Hepatocyte (in vitro differentiated cells): ENCODE results near the gene PTGES2. TPM values are rescaled to one million over a fixed set of nuclear protein-coding genes. Genes with fewer than 3 reads are reported as not detected.

Experiments
- DNase-seq: peaks from one replicate; pipeline ENCODE4 v3.0.0-alpha.2; 2016; ENCODE audit warnings: low spot score
- H2AFZ ChIP-seq: fragments of 200-600 bp; sonication (generic); 2 replicates; pipeline ENCODE4 v1.6.0; 2016; ENCODE audit warnings: antibody characterized with exemption, mild to moderate bottlenecking
- H3K27ac ChIP-seq: fragments of 200-600 bp; sonication (generic); 2 replicates; pipeline ENCODE4 v1.5.1; 2016; ENCODE audit warnings: mild to moderate bottlenecking
- H3K27me3 ChIP-seq: fragments of 200-600 bp; sonication (generic); 2 replicates; pipeline ENCODE4 v1.6.1; 2016
- H3K36me3 ChIP-seq: fragments of 200-600 bp; sonication (generic); replicated peaks from 2 replicates; pipeline ENCODE4 v1.5.1; 2016; ENCODE audit warnings: low read depth; ENCODE audit not compliant: insufficient read depth
- H3K4me1 ChIP-seq: fragments of 200-600 bp; sonication (generic); 2 replicates; pipeline ENCODE4 v1.5.1; 2016; ENCODE audit warnings: mild to moderate bottlenecking, moderate library complexity; ENCODE audit not compliant: insufficient read depth
- H3K4me2 ChIP-seq: fragments of 200-600 bp; sonication (generic); 2 replicates; pipeline ENCODE4 v1.6.0; 2016
- H3K4me3 ChIP-seq: fragments of 200-600 bp; sonication (generic); 2 replicates; pipeline ENCODE4 v1.5.1; 2016; ENCODE audit warnings: mild to moderate bottlenecking
- H3K79me2 ChIP-seq: fragments of 200-600 bp; sonication (generic); 2 replicates; pipeline ENCODE4 v1.6.0; 2017; ENCODE audit warnings: mild to moderate bottlenecking
- H3K9me2 ChIP-seq: fragments of 200-600 bp; sonication (generic); replicated peaks from 2 replicates; pipeline ENCODE4 v1.6.0; 2017; ENCODE audit warnings: mild to moderate bottlenecking; ENCODE audit not compliant: insufficient read depth
- H3K9me3 ChIP-seq: fragments of 200-600 bp; sonication (generic); 2 replicates; pipeline ENCODE4 v1.5.1; 2016; ENCODE audit warnings: low read depth, mild to moderate bottlenecking
- H4K20me1 ChIP-seq: fragments of 200-600 bp; sonication (generic); 2 replicates; pipeline ENCODE4 v1.6.0; 2016; ENCODE audit warnings: mild to moderate bottlenecking; ENCODE audit not compliant: insufficient read depth, poor library complexity, severe bottlenecking
- EZH2 ChIP-seq: fragments of 200-600 bp; sonication (generic); IDR thresholded peaks from 2 replicates; pipeline ENCODE4 v1.6.1; 2016; ENCODE audit warnings: antibody characterized with exemption, mild to moderate bottlenecking, borderline replicate concordance
- EZH2phosphoT487 ChIP-seq: fragments of 200-600 bp; sonication (generic); IDR thresholded peaks from one replicate; pipeline ENCODE4 v1.6.1; 2018; ENCODE audit warnings: antibody characterized with exemption, mild to moderate bottlenecking, low read depth, moderate library complexity; ENCODE audit not compliant: unreplicated experiment, severe bottlenecking
- WGBS: methylation state at CpG from one replicate; pipeline ENCODE4 v1.1.6; 2016; ENCODE audit warnings: low lambda C conversion rate; ENCODE audit errors: missing lambda C conversion rate; 5-methylcytosine and 5-hydroxymethylcytosine counted together
- polyA plus RNA-seq: library from polyadenylated mRNA; unstranded; fragments of >200 nt; fragmentation: Nextera tagmentation; extraction: Ambion mirVana; gene quantifications from 2 replicates; pipeline ENCODE4 v1.2.1, GENCODE V29; 2016
- total RNA-seq: library from RNA; depleted of rRNA; stranded (reverse); fragments of >200 nt; gene quantifications from 2 replicates; pipeline ENCODE4 v1.2.3, GENCODE V29; 2014
- TF ChIP-seq, protein P1 (sequence below): fragments of 200-600 bp; sonication (generic); IDR thresholded peaks from 2 replicates; pipeline ENCODE4 v1.5.1; 2016; ENCODE audit warnings: antibody characterized with exemption, mild to moderate bottlenecking; ENCODE audit not compliant: poor library complexity

Gene PTGES2
- total and polyA plus RNA-seq, 2 experiments from 2014 or later = 29.4 to 68.1 TPM

DNA sequence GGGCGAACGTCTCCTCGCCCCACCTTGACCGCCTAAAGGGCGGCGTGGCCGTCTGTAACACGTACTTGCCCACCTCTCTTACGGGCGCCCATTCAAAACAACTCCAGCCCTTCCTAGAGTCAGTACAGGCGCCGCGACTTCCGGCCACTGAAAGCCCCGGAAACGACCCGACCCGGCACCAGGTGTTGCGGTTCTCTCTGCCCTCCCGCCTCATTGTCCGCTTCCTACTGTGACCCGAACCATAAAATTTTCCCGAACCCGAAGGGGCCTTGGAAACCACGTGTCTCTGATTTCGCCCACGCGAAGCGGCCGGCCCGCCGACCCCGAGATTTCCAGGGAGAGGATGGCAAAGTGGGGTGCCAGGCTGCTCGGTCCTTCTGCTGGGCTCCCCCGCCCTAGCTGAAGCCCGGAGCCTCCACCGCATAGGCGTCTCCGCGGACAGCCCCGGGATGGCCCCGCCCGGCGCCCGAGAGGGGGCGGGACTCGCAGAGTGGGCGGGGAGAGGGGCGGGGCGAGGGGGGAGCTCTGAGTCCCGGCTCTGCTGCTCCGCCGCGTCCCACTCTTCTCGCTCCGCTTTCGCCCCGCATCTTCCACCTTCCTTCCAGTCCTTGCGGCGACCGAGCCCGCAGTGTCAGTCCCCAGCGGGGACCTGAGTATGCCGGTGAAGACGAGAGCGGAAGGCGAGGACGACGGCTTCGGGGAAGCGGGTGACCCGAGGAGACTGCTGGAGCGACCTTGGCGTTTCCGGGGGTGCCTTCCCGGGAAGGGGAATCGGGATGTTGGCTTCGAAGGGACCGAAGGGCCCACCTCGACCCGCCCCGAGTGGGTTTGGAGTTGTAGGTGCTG, 684 bp upstream of the PTGES2 start:
- H3K27me3 ChIP-seq = no peaks in the 10 kb centered on the region
- 1% methylated on average over 50 of the region's 82 CpGs for WGBS
- TF ChIP-seq, protein P1, sequence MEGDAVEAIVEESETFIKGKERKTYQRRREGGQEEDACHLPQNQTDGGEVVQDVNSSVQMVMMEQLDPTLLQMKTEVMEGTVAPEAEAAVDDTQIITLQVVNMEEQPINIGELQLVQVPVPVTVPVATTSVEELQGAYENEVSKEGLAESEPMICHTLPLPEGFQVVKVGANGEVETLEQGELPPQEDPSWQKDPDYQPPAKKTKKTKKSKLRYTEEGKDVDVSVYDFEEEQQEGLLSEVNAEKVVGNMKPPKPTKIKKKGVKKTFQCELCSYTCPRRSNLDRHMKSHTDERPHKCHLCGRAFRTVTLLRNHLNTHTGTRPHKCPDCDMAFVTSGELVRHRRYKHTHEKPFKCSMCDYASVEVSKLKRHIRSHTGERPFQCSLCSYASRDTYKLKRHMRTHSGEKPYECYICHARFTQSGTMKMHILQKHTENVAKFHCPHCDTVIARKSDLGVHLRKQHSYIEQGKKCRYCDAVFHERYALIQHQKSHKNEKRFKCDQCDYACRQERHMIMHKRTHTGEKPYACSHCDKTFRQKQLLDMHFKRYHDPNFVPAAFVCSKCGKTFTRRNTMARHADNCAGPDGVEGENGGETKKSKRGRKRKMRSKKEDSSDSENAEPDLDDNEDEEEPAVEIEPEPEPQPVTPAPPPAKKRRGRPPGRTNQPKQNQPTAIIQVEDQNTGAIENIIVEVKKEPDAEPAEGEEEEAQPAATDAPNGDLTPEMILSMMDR = no peak
- TF ChIP-seq EZH2 (no peak), EZH2phosphoT487 (no peak)
- peak overlapping the region; percentile 94 for H2AFZ ChIP-seq
- H3K27ac ChIP-seq = peak overlapping the region; percentile 97
- no peaks in the 10 kb centered on the region for H3K36me3 ChIP-seq
- H3K79me2 ChIP-seq = peaks cover 33% of the 10 kb centered on the region
- peak; percentile 92 for DNase-seq
- no peaks in the 10 kb centered on the region for H3K9me3 ChIP-seq
- H3K4me1 ChIP-seq = peaks cover 19% of the 10 kb centered on the region
- H3K4me2 ChIP-seq = peak overlapping the region; percentile 88
- H4K20me1 ChIP-seq = no peaks in the 10 kb centered on the region
- H3K9me2 ChIP-seq = no peaks in the 10 kb centered on the region
- H3K4me3 ChIP-seq = peak overlapping the region; percentile 44

DNA sequence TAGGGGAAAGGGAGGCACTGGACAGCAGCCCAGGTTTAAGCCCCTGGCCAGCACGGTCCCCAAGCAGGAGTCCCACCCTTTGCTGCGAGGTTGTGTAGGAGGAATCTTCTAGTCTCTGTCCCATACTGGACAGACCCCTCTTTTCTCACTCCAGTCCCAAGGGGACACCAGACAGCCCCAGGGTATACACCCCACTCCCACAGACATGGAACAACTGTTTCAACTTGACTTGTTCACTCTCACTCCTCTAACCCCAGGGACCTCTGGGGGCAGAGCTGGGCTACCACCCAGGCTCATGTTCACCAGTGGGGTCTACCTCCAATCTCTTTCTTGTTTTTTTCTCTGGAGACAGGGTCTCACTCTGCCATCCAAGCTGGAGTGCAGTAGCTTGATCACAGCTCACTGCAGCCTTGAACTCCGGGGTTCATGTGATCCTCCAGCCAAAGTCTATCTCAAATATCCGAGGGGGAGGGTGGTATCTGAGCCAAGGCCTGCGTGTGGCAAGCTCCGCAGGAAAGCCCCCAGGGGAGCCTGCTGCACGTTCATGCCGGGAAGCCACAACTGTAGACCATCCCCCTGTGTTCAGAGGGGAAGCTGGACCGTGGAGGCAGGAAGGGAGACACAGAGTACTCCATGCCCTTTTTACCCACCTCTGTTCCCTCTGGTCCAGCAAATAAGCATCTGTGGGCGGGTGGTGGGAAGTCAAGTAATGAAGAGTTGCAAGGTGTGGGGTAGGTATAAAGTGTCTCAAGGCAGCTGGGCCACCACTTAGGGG, 1.8 kb downstream of the PTGES2 start:
- peak overlapping the region; percentile 88 for H3K4me2 ChIP-seq

DNA sequence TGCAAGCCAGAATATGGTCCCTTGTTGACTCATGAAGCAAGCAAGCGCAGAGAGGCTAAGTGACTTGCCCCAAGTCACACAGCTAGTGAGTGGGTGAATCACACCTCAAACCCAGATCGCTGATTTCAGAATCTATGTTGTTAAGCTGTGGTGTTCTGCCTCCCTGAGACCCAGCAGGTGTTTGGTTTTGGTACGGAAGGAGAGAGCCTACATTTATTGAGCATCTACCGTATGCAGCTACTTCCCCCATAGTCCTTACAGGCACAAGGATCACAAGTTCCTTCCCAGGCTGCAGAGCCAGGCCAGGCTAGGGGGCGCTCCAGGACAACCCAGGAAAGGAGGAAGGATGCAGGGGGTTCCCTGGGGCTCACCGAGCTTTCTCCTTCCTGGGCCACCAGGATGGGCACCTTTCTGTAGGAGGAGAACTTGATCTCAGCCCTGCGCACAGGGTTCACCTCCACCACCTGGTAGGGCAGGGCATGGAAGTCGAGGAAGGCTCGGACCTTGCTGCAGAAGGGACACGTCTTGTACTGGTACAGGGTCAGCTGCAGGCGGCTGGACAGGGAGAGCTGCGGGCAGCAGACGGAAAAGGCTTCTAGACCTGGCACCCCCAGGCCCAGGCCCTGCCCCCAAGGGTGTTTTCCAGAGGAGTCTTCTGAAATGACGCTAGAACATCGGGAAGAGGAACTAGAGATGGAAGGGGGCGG, 2.5 kb downstream of the PTGES2 start:
- peak; percentile 76 for DNase-seq
- no peaks in the 10 kb centered on the region for H4K20me1 ChIP-seq
- H3K4me2 ChIP-seq = no peak overlapping the region
- H3K9me3 ChIP-seq = no peaks in the 10 kb centered on the region
- TF ChIP-seq, protein P1 = peak; percentile 50
- no peak for TF ChIP-seq EZH2phosphoT487
- no peak overlapping the region for H3K27ac ChIP-seq
- H3K36me3 ChIP-seq = no peaks in the 10 kb centered on the region
- peaks cover 33% of the 10 kb centered on the region for H3K79me2 ChIP-seq
- H3K27me3 ChIP-seq = no peaks in the 10 kb centered on the region
- no peak overlapping the region for H2AFZ ChIP-seq
- H3K4me3 ChIP-seq = no peak overlapping the region
- H3K9me2 ChIP-seq = no peaks in the 10 kb centered on the region
- WGBS = 88% methylated on average over 15 of the region's 16 CpGs
- peaks cover 19% of the 10 kb centered on the region for H3K4me1 ChIP-seq

More for the DNA sequence above, 1.8 kb downstream of the PTGES2 start:
- Histone ChIP-seq H3K9me2 (no peaks in the 10 kb centered on the region), H3K79me2 (peaks cover 33% of the 10 kb centered on the region), H3K36me3 (no peaks in the 10 kb centered on the region), H2AFZ (no peak overlapping the region), H4K20me1 (no peaks in the 10 kb centered on the region), H3K27ac (no peak overlapping the region), H3K4me1 (peaks cover 19% of the 10 kb centered on the region), H3K9me3 (no peaks in the 10 kb centered on the region), H3K27me3 (no peaks in the 10 kb centered on the region), H3K4me3 (no peak overlapping the region)
- 64% methylated on average over 10 of the region's 10 CpGs for WGBS
- no peak for DNase-seq
- TF ChIP-seq EZH2phosphoT487 (no peak), EZH2 (no peak)
- TF ChIP-seq, protein P1 = no peak
